Inferior parietal cortex (tissue), 1 donor: ENCODE data around the gene RPS6KA2.
"Not testable (repeated sequence)": the region's sequence is repeated elsewhere in the genome, so short reads cannot be mapped to it uniquely, and the experiment has no call there.

ENCODE experiments used
- DNase-seq: peaks from one replicate; pipeline ENCODE4 v3.0.0-alpha.2; 2016; ENCODE audit errors: extremely low spot score

Gene RPS6KA2

GRCh38 chr6:166530211-166531095, 96.6 kb downstream of the RPS6KA2 start:
- DNase-seq = no peak

- DNase-seq = no peak
These were observed 97.5 kb downstream of the RPS6KA2 start for GRCh38 chr6:166529586-166529985.

GRCh38 chr6:166529058-166529457, 98.0 kb downstream of the RPS6KA2 start:
- DNase-seq = not testable (repeated sequence)

- no peak for DNase-seq
These were observed 99.2 kb downstream of the RPS6KA2 start for GRCh38 chr6:166527849-166528248.

GRCh38 chr6:166526937-166527336, 100.1 kb downstream of the RPS6KA2 start:
- no peak for DNase-seq

GRCh38 chr6:166525567-166525966, 101.5 kb downstream of the RPS6KA2 start:
- DNase-seq = no peak

GRCh38 chr6:166523782-166524559, 103.1 kb downstream of the RPS6KA2 start:
- no peak for DNase-seq

GRCh38 chr6:166520905-166521834, 105.9 kb downstream of the RPS6KA2 start:
- no peak for DNase-seq

GRCh38 chr6:166516251-166516884, 110.7 kb downstream of the RPS6KA2 start:
- DNase-seq = no peak

- no peak for DNase-seq
These were observed 111.8 kb downstream of the RPS6KA2 start for GRCh38 chr6:166515072-166515810.

GRCh38 chr6:166514196-166514595, 112.9 kb downstream of the RPS6KA2 start:
- DNase-seq = no peak

- no peak for DNase-seq
These were observed 114.5 kb downstream of the RPS6KA2 start for GRCh38 chr6:166512567-166512966.

- no peak for DNase-seq
These were observed 115.7 kb downstream of the RPS6KA2 start for GRCh38 chr6:166511316-166511715.

GRCh38 chr6:166509193-166509592, 117.9 kb downstream of the RPS6KA2 start:
- no peak for DNase-seq

GRCh38 chr6:166508726-166509125, 118.3 kb downstream of the RPS6KA2 start:
- no peak for DNase-seq

GRCh38 chr6:166507809-166508564, 119.1 kb downstream of the RPS6KA2 start:
- DNase-seq = no peak

GRCh38 chr6:166507380-166507779, 119.7 kb downstream of the RPS6KA2 start:
- no peak for DNase-seq

GRCh38 chr6:166505133-166505905, 121.7 kb downstream of the RPS6KA2 start:
- DNase-seq = no peak

GRCh38 chr6:166504100-166504499, 123.0 kb downstream of the RPS6KA2 start:
- no peak for DNase-seq
